ENCODE data around the gene MMP11.

GRCh38 chr22:23754980-23755636, 17.5 kb upstream of the MMP11 start:
- TF ChIP-seq POLR2A (IDR thresholded peaks at IDR 0.05) (no peak), CTCF (IDR thresholded peaks at IDR 0.05) (no peak)

Data from ovary (tissue), 3 donors.